WTC11 (cell line): ENCODE data around the gene ATL3. TPM values are rescaled to one million over a fixed set of nuclear protein-coding genes. Genes with fewer than 3 reads are reported as not detected.

Source experiments
- AR ChIP-seq: fragments of 250-450 bp; sonication (Bioruptor Pico); IDR thresholded peaks from 2 replicates; pipeline ENCODE4 v1.9.0; 2021; ENCODE audit warnings: mild to moderate bottlenecking
- ARID4B ChIP-seq: sonication (generic); formaldehyde crosslinking; IDR thresholded peaks from 2 replicates; pipeline ENCODE4 v1.8.0; 2023; ENCODE audit warnings: missing genetic modification reagents, mild to moderate bottlenecking, borderline replicate concordance
- ATF1 ChIP-seq: sonication (generic); formaldehyde crosslinking; IDR thresholded peaks from 2 replicates; pipeline ENCODE4 v1.8.1; 2023; ENCODE audit warnings: mild to moderate bottlenecking, moderate library complexity, missing genetic modification reagents
- CBFB ChIP-seq: sonication (generic); formaldehyde crosslinking; IDR thresholded peaks from 2 replicates; pipeline ENCODE4 v1.8.1; 2022; ENCODE audit warnings: mild to moderate bottlenecking, low read depth, missing genetic modification reagents
- E2F5 ChIP-seq: sonication (generic); formaldehyde crosslinking; IDR thresholded peaks from 2 replicates; pipeline ENCODE4 v1.8.1; 2022; ENCODE audit warnings: mild to moderate bottlenecking, moderate library complexity, missing genetic modification reagents
- FOXK1 ChIP-seq: sonication (generic); formaldehyde crosslinking; IDR thresholded peaks from 2 replicates; pipeline ENCODE4 v1.8.0; 2022; ENCODE audit warnings: mild to moderate bottlenecking, moderate library complexity, missing genetic modification reagents
- GRHL2 ChIP-seq: fragments of 250-450 bp; sonication (Bioruptor Pico); IDR thresholded peaks from 2 replicates; pipeline ENCODE4 v1.8.0; 2022; ENCODE audit warnings: mild to moderate bottlenecking, moderate library complexity; ENCODE audit not compliant: insufficient replicate concordance, severe bottlenecking
- IRF1 ChIP-seq: sonication (generic); formaldehyde crosslinking; IDR thresholded peaks from 2 replicates; pipeline ENCODE4 v1.8.0; 2023; ENCODE audit warnings: missing genetic modification reagents
- PREB ChIP-seq: sonication (generic); formaldehyde crosslinking; IDR thresholded peaks from 2 replicates; pipeline ENCODE4 v1.8.1; 2022; ENCODE audit warnings: mild to moderate bottlenecking, missing genetic modification reagents, moderate library complexity, borderline replicate concordance
- SMAD3 ChIP-seq: sonication (generic); formaldehyde crosslinking; IDR thresholded peaks from 2 replicates; pipeline ENCODE4 v1.8.0; 2022; ENCODE audit warnings: missing genetic modification reagents, mild to moderate bottlenecking, borderline replicate concordance
- SOX15 ChIP-seq: fragments of 250-450 bp; sonication (Bioruptor Pico); IDR thresholded peaks from 2 replicates; pipeline ENCODE4 v1.9.0; 2021; ENCODE audit warnings: mild to moderate bottlenecking
- SP1 ChIP-seq: sonication (generic); formaldehyde crosslinking; conservative IDR thresholded peaks from 2 replicates; pipeline ENCODE4 v1.8.1; 2022; ENCODE audit warnings: missing genetic modification reagents
- STAT6 ChIP-seq: sonication (generic); formaldehyde crosslinking; conservative IDR thresholded peaks from 2 replicates; pipeline ENCODE4 v1.8.1; 2023; ENCODE audit warnings: mild to moderate bottlenecking, low read depth, missing genetic modification reagents, moderate library complexity
- USF2 ChIP-seq: sonication (generic); formaldehyde crosslinking; IDR thresholded peaks from 2 replicates; pipeline ENCODE4 v1.8.1; 2023; ENCODE audit warnings: mild to moderate bottlenecking, missing genetic modification reagents, moderate library complexity
- ZBTB43 ChIP-seq: sonication (generic); formaldehyde crosslinking; IDR thresholded peaks from 2 replicates; pipeline ENCODE4 v1.8.1; 2023; ENCODE audit warnings: mild to moderate bottlenecking, missing genetic modification reagents
- ZNF121 ChIP-seq: sonication (generic); formaldehyde crosslinking; IDR thresholded peaks from 2 replicates; pipeline ENCODE4 v1.8.0; 2023; ENCODE audit warnings: missing genetic modification reagents
- ZNF423 ChIP-seq: fragments of 250-450 bp; sonication (Bioruptor Pico); IDR thresholded peaks from 2 replicates; pipeline ENCODE4 v2.1.2; 2022; ENCODE audit warnings: mild to moderate bottlenecking, moderate library complexity
- ZNF425 ChIP-seq: fragments of 250-450 bp; sonication (Bioruptor Pico); conservative IDR thresholded peaks from 2 replicates; pipeline ENCODE4 v1.9.0; 2021; ENCODE audit warnings: mild to moderate bottlenecking
- total RNA-seq: library from RNA; stranded (reverse); gene quantifications from 3 replicates; pipeline ENCODE4 v1.2.3, GENCODE V29; 2021

ATL3 gene
- total RNA-seq, 1 experiment from 2014 or later = 32.1 TPM

- peak; percentile 100 for TF ChIP-seq E2F5 (CRISPR knock-in tag)
- TF ChIP-seq ZBTB43 (CRISPR knock-in tag) = peak; percentile 100
- TF ChIP-seq CBFB = peak; percentile 100
- peak; percentile 99; the same call in 1 of the 2 replicates for TF ChIP-seq PREB (CRISPR knock-in tag)
- TF ChIP-seq AR (CRISPR knock-in tag) = no peak
- TF ChIP-seq SOX15 (CRISPR knock-in tag) = no peak
- peak; percentile 76 for TF ChIP-seq USF2 (CRISPR knock-in tag)
- peak; percentile 98 for TF ChIP-seq SP1 (CRISPR knock-in tag)
- peak; percentile 19; the same call in 1 of the 2 replicates for TF ChIP-seq ZNF423 (CRISPR knock-in tag)
- peak; percentile 100 for TF ChIP-seq FOXK1 (CRISPR knock-in tag)
- TF ChIP-seq STAT6 (CRISPR knock-in tag) = peak; percentile 95; the same call in 1 of the 2 replicates
- TF ChIP-seq IRF1 (CRISPR knock-in tag) = peak; percentile 100
- no peak for TF ChIP-seq GRHL2 (CRISPR knock-in tag)
- TF ChIP-seq ZNF425 (CRISPR knock-in tag) = no peak
- TF ChIP-seq ARID4B = peak; percentile 100
- peak; percentile 100 for TF ChIP-seq ATF1 (CRISPR knock-in tag)
- peak; percentile 99 for TF ChIP-seq ZNF121 (CRISPR knock-in tag)
- TF ChIP-seq SMAD3 = peak; percentile 100
Measured at GRCh38 chr11:63671322-63672155, at the start of gene ATL3 (continued).
